ENCODE results near the gene RHBDD2.
"Not testable (repeated sequence)": the region's sequence is repeated elsewhere in the genome, so short reads cannot be mapped to it uniquely, and the experiment has no call there.

RHBDD2 gene

GRCh38 chr7:75856536-75856935 lies 22.3 kb upstream of the RHBDD2 start:
- TF ChIP-seq CTCF (IDR thresholded peaks at IDR 0.05; ENCODE audit: low read depth, low read length), result no peak
- no peak overlapping the region for H3K4me3 ChIP-seq (ENCODE audit: low read depth, low read length)

- H3K4me3 ChIP-seq (ENCODE audit: low read depth, low read length), result no peak overlapping the region
- no peak for TF ChIP-seq CTCF (IDR thresholded peaks at IDR 0.05; ENCODE audit: low read depth, low read length)
These were observed 20.4 kb upstream of the RHBDD2 start for GRCh38 chr7:75858410-75858809.

- no peak for TF ChIP-seq CTCF (IDR thresholded peaks at IDR 0.05; ENCODE audit: low read depth, low read length)
- H3K4me3 ChIP-seq (ENCODE audit: low read depth, low read length), result no peak overlapping the region
These were observed 17.2 kb upstream of the RHBDD2 start for GRCh38 chr7:75861636-75862035.

GRCh38 chr7:75864251-75864650 lies 14.6 kb upstream of the RHBDD2 start:
- H3K4me3 ChIP-seq (ENCODE audit: low read depth, low read length), result not testable (repeated sequence)

- no peak for TF ChIP-seq CTCF (IDR thresholded peaks at IDR 0.05; ENCODE audit: low read depth, low read length)
- no peak overlapping the region for H3K4me3 ChIP-seq (ENCODE audit: low read depth, low read length)
These were observed 12.7 kb upstream of the RHBDD2 start for GRCh38 chr7:75866114-75866488.

- peak; percentile 98 for TF ChIP-seq CTCF (IDR thresholded peaks at IDR 0.05; ENCODE audit: low read depth, low read length)
- H3K4me3 ChIP-seq (ENCODE audit: low read depth, low read length), result no peak overlapping the region
These were observed 12.1 kb upstream of the RHBDD2 start for GRCh38 chr7:75866489-75867389.

- H3K4me3 ChIP-seq (ENCODE audit: low read depth, low read length), result no peak overlapping the region
These were observed 11.5 kb upstream of the RHBDD2 start for GRCh38 chr7:75867390-75867717.

More at GRCh38 chr7:75867390-75867717, 11.5 kb upstream of the RHBDD2 start:
- no peak for TF ChIP-seq CTCF (IDR thresholded peaks at IDR 0.05; ENCODE audit: low read depth, low read length)

Data from WI38 (cell line).